ENCODE data around the gene ZNF512.
"Not testable (repeated sequence)": the region's sequence is repeated elsewhere in the genome, so short reads cannot be mapped to it uniquely, and the experiment has no call there.

The ZNF512 gene

GRCh38 chr2:27582129-27582694 is 630 bp upstream of the ZNF512 start:
- no peak for DNase-seq (ENCODE audit: low read depth in 2 of 2)

GRCh38 chr2:27583390-27583915 is 611 bp downstream of the ZNF512 start:
- DNase-seq (ENCODE audit: low read depth in 2 of 2), result no peak

GRCh38 chr2:27584597-27584996 is 1.8 kb downstream of the ZNF512 start:
- no peak for DNase-seq (ENCODE audit: low read depth in 2 of 2)

- no peak for DNase-seq (ENCODE audit: low read depth in 2 of 2)
Measured at GRCh38 chr2:27587025-27587424, 4.2 kb downstream of the ZNF512 start.

GRCh38 chr2:27588308-27588707 is 5.5 kb downstream of the ZNF512 start:
- no peak for DNase-seq (ENCODE audit: low read depth in 2 of 2)

- DNase-seq (ENCODE audit: low read depth in 2 of 2), result no peak
Measured at GRCh38 chr2:27591745-27592144, 8.9 kb downstream of the ZNF512 start.

- no peak for DNase-seq (ENCODE audit: low read depth in 2 of 2)
Measured at GRCh38 chr2:27593240-27593639, 10.4 kb downstream of the ZNF512 start.

- DNase-seq (ENCODE audit: low read depth in 2 of 2), result not testable (repeated sequence)
Measured at GRCh38 chr2:27594020-27594703, 11.3 kb downstream of the ZNF512 start.

GRCh38 chr2:27595412-27595811 is 12.6 kb downstream of the ZNF512 start:
- DNase-seq (ENCODE audit: low read depth in 2 of 2), result not testable (repeated sequence)

- DNase-seq (ENCODE audit: low read depth in 2 of 2), result no peak
Measured at GRCh38 chr2:27596627-27597026, 13.8 kb downstream of the ZNF512 start.

- no peak for DNase-seq (ENCODE audit: low read depth in 2 of 2)
Measured at GRCh38 chr2:27606611-27607010, 23.8 kb downstream of the ZNF512 start.

GRCh38 chr2:27613985-27614384 is 31.1 kb downstream of the ZNF512 start:
- no peak for DNase-seq (ENCODE audit: low read depth in 2 of 2)

- DNase-seq (ENCODE audit: low read depth in 2 of 2), result no peak
Measured at GRCh38 chr2:27615316-27615715, 32.5 kb downstream of the ZNF512 start.

- no peak for DNase-seq (ENCODE audit: low read depth in 2 of 2)
Measured at GRCh38 chr2:27621524-27621923, 38.7 kb downstream of the ZNF512 start.

GRCh38 chr2:27622921-27623384 is 40.1 kb downstream of the ZNF512 start:
- DNase-seq (ENCODE audit: low read depth in 2 of 2), result no peak

GRCh38 chr2:27624943-27625342 is 42.1 kb downstream of the ZNF512 start:
- no peak for DNase-seq (ENCODE audit: low read depth in 2 of 2)

- DNase-seq (ENCODE audit: low read depth in 2 of 2), result not testable (repeated sequence)
Measured at GRCh38 chr2:27626323-27626722, 43.5 kb downstream of the ZNF512 start.

- DNase-seq (ENCODE audit: low read depth in 2 of 2), result not testable (repeated sequence)
Measured at GRCh38 chr2:27626921-27627320, 44.1 kb downstream of the ZNF512 start.

- no peak for DNase-seq (ENCODE audit: low read depth in 2 of 2)
Measured at GRCh38 chr2:27627963-27628766, 45.3 kb downstream of the ZNF512 start.

- DNase-seq (ENCODE audit: low read depth in 2 of 2), result peak; percentile 89 to 95
Measured at GRCh38 chr2:27628767-27629709, 46.2 kb downstream of the ZNF512 start, which contains the start of the genes CCDC121 and GPN1. TSS of gene CCDC121 (minus strand) at chr2:27629012. CDS start at chr2:27627799, 1,213 bp downstream. TSS of gene GPN1 (plus strand) at chr2:27629050. CDS start at chr2:27629059, 9 bp downstream.

- DNase-seq (ENCODE audit: low read depth in 2 of 2), result not testable (repeated sequence)
Measured at GRCh38 chr2:27630257-27630656, 47.4 kb downstream of the ZNF512 start.
